Measurements from ENCODE around the gene AQP5. TPM values are rescaled to one million over a fixed set of nuclear protein-coding genes. Genes with fewer than 3 reads are reported as not detected.
"Not testable (repeated sequence)": the region's sequence is repeated elsewhere in the genome, so short reads cannot be mapped to it uniquely, and the experiment has no call there.

The AQP5 gene
- total RNA-seq, 2 experiments from 2014 or later = not detected

GRCh38 chr12:49979016-49979586 lies 17.4 kb downstream of the AQP5 start:
- intact Hi-C loops (cut with micrococcal nuclease) = no loop called here
- Mint-ChIP-seq H3K27ac (no peak overlapping the region), H3K27me3 (no peaks in the 10 kb centered on the region), H3K36me3 (no peaks in the 10 kb centered on the region), H3K9me3 (no peaks in the 10 kb centered on the region), H3K4me1 (ENCODE audit: low read depth) (no peaks in the 10 kb centered on the region), H3K4me3 (no peak overlapping the region)
- ChIA-PET CTCF (interaction anchor here (3.2 to 12.9 kb wide), 2 partner anchors 11 to 60 kb away, joined by 15 to 107 read pairs; no protein-coding TSS in a partner anchor), POLR2A (no interaction called here)
- DNase-seq = no peak

GRCh38 chr12:49979791-49980190 lies 18.1 kb downstream of the AQP5 start:
- no peaks in the 10 kb centered on the region for H3K4me1 Mint-ChIP-seq (ENCODE audit: low read depth)
- H3K27me3 Mint-ChIP-seq = no peaks in the 10 kb centered on the region
- no peak for DNase-seq
- no peaks in the 10 kb centered on the region for H3K36me3 Mint-ChIP-seq
- ChIA-PET POLR2A (no interaction called here), CTCF (interaction anchor here (3.2 to 12.9 kb wide), 2 partner anchors 12 to 60 kb away, joined by 15 to 107 read pairs; no protein-coding TSS in a partner anchor)
- no peak overlapping the region for H3K4me3 Mint-ChIP-seq
- H3K27ac Mint-ChIP-seq = no peak overlapping the region
- H3K9me3 Mint-ChIP-seq = no peaks in the 10 kb centered on the region
- intact Hi-C loops (cut with micrococcal nuclease) = no loop called here

- DNase-seq = no peak
- POLR2A ChIA-PET = no interaction called here
- intact Hi-C loops (cut with micrococcal nuclease) = no loop called here
- Mint-ChIP-seq H3K27ac (no peak overlapping the region), H3K4me3 (no peak overlapping the region), H3K36me3 (no peaks in the 10 kb centered on the region), H3K4me1 (ENCODE audit: low read depth) (no peaks in the 10 kb centered on the region), H3K9me3 (no peaks in the 10 kb centered on the region), H3K27me3 (no peaks in the 10 kb centered on the region)
- CTCF ChIA-PET = interaction anchor here (1.0 to 12.9 kb wide), 4 partner anchors 13 to 239 kb away, joined by 3 to 107 read pairs (median 9); partner anchors contain the start of gene TMBIM6
Observed at GRCh38 chr12:49980501-49981349, 19.1 kb downstream of the AQP5 start.

- ChIA-PET CTCF (interaction anchor here (2.6 to 12.9 kb wide), 2 partner anchors 15 to 74 kb away, joined by 6 to 107 read pairs; no protein-coding TSS in a partner anchor), POLR2A (interaction anchor here (1.3 kb wide), 1 partner anchor 43 kb away, joined by 3 read pairs; the partner anchor contains the start of gene RACGAP1)
- Mint-ChIP-seq H3K4me3 (no peak overlapping the region), H3K36me3 (no peaks in the 10 kb centered on the region), H3K27me3 (no peaks in the 10 kb centered on the region), H3K9me3 (no peaks in the 10 kb centered on the region), H3K4me1 (ENCODE audit: low read depth) (peaks cover 4% of the 10 kb centered on the region), H3K27ac (no peak overlapping the region)
- DNase-seq = no peak
- intact Hi-C loops (cut with micrococcal nuclease) = no loop called here
Observed at GRCh38 chr12:49982246-49983087, 20.8 kb downstream of the AQP5 start.

- CTCF ChIA-PET = interaction anchor here (0.9 to 12.9 kb wide), 6 partner anchors 16 to 86 kb away, joined by 3 to 107 read pairs (median 4); no protein-coding TSS in a partner anchor
- DNase-seq = no peak
- POLR2A ChIA-PET = interaction anchor here (0.6 kb wide), 1 partner anchor 427 kb away, joined by 4 read pairs; no protein-coding TSS in a partner anchor
- peaks cover 9% of the 10 kb centered on the region for H3K36me3 Mint-ChIP-seq
- intact Hi-C loops (cut with micrococcal nuclease) = no loop called here
- no peak overlapping the region for H3K4me3 Mint-ChIP-seq
- H3K9me3 Mint-ChIP-seq = no peaks in the 10 kb centered on the region
- peaks cover 4% of the 10 kb centered on the region for H3K4me1 Mint-ChIP-seq (ENCODE audit: low read depth)
- no peaks in the 10 kb centered on the region for H3K27me3 Mint-ChIP-seq
- H3K27ac Mint-ChIP-seq = no peak overlapping the region
Observed at GRCh38 chr12:49983892-49984291, 22.2 kb downstream of the AQP5 start.

- Mint-ChIP-seq H3K4me3 (no peak overlapping the region), H3K27ac (no peak overlapping the region), H3K36me3 (peaks cover 15% of the 10 kb centered on the region), H3K4me1 (ENCODE audit: low read depth) (peaks cover 4% of the 10 kb centered on the region), H3K27me3 (no peaks in the 10 kb centered on the region), H3K9me3 (no peaks in the 10 kb centered on the region)
- ChIA-PET POLR2A (no interaction called here), CTCF (interaction anchor here (0.9 to 12.9 kb wide), 5 partner anchors 17 to 85 kb away, joined by 3 to 107 read pairs (median 4); no protein-coding TSS in a partner anchor)
- intact Hi-C loops (cut with micrococcal nuclease) = no loop called here
- DNase-seq = no peak
Observed at GRCh38 chr12:49984476-49985359, 23.0 kb downstream of the AQP5 start.

GRCh38 chr12:49985981-49986380 lies 24.3 kb downstream of the AQP5 start:
- Mint-ChIP-seq H3K9me3 (no peaks in the 10 kb centered on the region), H3K4me3 (no peak overlapping the region), H3K27me3 (no peaks in the 10 kb centered on the region), H3K27ac (no peak overlapping the region), H3K4me1 (ENCODE audit: low read depth) (peaks cover 4% of the 10 kb centered on the region), H3K36me3 (peaks cover 25% of the 10 kb centered on the region)
- ChIA-PET POLR2A (no interaction called here), CTCF (interaction anchor here (1.2 to 12.9 kb wide), 4 partner anchors 18 to 70 kb away, joined by 3 to 107 read pairs (median 4); no protein-coding TSS in a partner anchor)
- DNase-seq = no peak
- intact Hi-C loops (cut with micrococcal nuclease) = no loop called here

- not testable (repeated sequence) for H3K9me3 Mint-ChIP-seq, H3K4me3 Mint-ChIP-seq
- CTCF ChIA-PET = interaction anchor here (1.2 to 12.9 kb wide), 4 partner anchors 19 to 70 kb away, joined by 3 to 107 read pairs (median 4); no protein-coding TSS in a partner anchor
Observed at GRCh38 chr12:49986476-49986875, 24.8 kb downstream of the AQP5 start.

GRCh38 chr12:49987625-49988303 lies 26.1 kb downstream of the AQP5 start:
- ChIA-PET CTCF (interaction anchor here (12.9 kb wide), 1 partner anchor 20 kb away, joined by 107 read pairs; no protein-coding TSS in a partner anchor), POLR2A (no interaction called here)
- intact Hi-C loops (cut with micrococcal nuclease) = no loop called here
- no peak for DNase-seq
- H3K4me1 Mint-ChIP-seq (ENCODE audit: low read depth) = peaks cover 4% of the 10 kb centered on the region
- no peaks in the 10 kb centered on the region for H3K9me3 Mint-ChIP-seq
- no peaks in the 10 kb centered on the region for H3K27me3 Mint-ChIP-seq
- H3K4me3 Mint-ChIP-seq = no peak overlapping the region
- peaks cover 39% of the 10 kb centered on the region for H3K36me3 Mint-ChIP-seq
- no peak overlapping the region for H3K27ac Mint-ChIP-seq

More at GRCh38 chr12:49986476-49986875, 24.8 kb downstream of the AQP5 start:
- intact Hi-C loops (cut with micrococcal nuclease); H3K27ac Mint-ChIP-seq; POLR2A ChIA-PET; DNase-seq; H3K27me3 Mint-ChIP-seq; H3K4me1 Mint-ChIP-seq (ENCODE audit: low read depth): not testable (repeated sequence)
- peaks cover 26% of the 10 kb centered on the region for H3K36me3 Mint-ChIP-seq

- POLR2A ChIA-PET; H3K27me3 Mint-ChIP-seq; DNase-seq; H3K4me3 Mint-ChIP-seq; H3K9me3 Mint-ChIP-seq; intact Hi-C loops (cut with micrococcal nuclease); H3K4me1 Mint-ChIP-seq (ENCODE audit: low read depth); H3K27ac Mint-ChIP-seq: not testable (repeated sequence)
- CTCF ChIA-PET = interaction anchor here (0.6 to 2.9 kb wide), 2 partner anchors 23 to 228 kb away, joined by 4 to 16 read pairs; no protein-coding TSS in a partner anchor
- peaks cover 50% of the 10 kb centered on the region for H3K36me3 Mint-ChIP-seq
Observed at GRCh38 chr12:49989400-49989799, 27.7 kb downstream of the AQP5 start.

Measured in activated CD4-positive, alpha-beta memory T cell treated with anti-CD3 and anti-CD28 coated beads for 36 hours (primary cell).